ENCODE data around the gene FOXJ3. TPM values are rescaled to one million over a fixed set of nuclear protein-coding genes. Genes with fewer than 3 reads are reported as not detected.

FOXJ3 gene
- total and polyA plus RNA-seq, 2 donors (not counting 1 experiment from before 2014, with no cell fraction given): 15.4 to 76.4 TPM

GRCh38 chr1:42211224-42211623 lies 123.8 kb downstream of the FOXJ3 start:
- TF ChIP-seq CTCF (IDR thresholded peaks at IDR 0.05) (no peak), EZH2 (IDR thresholded peaks at IDR 0.05; ENCODE audit: borderline replicate concordance, insufficient read depth, low read depth, low read length, poor library complexity, severe bottlenecking) (no peak)
- POLR2A ChIA-PET: no interaction called here
- peaks cover 15 to 16% of the 10 kb centered on the region in 2 donors for H3K4me1 ChIP-seq (ENCODE audit: control insufficient read depth in 2 of 2, insufficient read depth in 2 of 2, low read length in 2 of 2)
- no peak overlapping the region for H3K4me2 ChIP-seq (replicated peaks; ENCODE audit: low read depth, low read length, poor library complexity, severe bottlenecking)
- CTCF ChIA-PET: interaction anchor here (1.1 to 3.6 kb wide), 2 partner anchors 37 to 484 kb away, joined by 3 to 17 read pairs; no protein-coding TSS in a partner anchor
- ATAC-seq (ENCODE audit: low read depth) (no peak), DNase-seq (no peak)
- H3K79me2 ChIP-seq (ENCODE audit: control insufficient read depth, insufficient read depth, low read length): peaks cover 57% of the 10 kb centered on the region
- H3K4me3 ChIP-seq (ENCODE audit: control extremely low read depth in 1 of 5, extremely low read depth in 1 of 5, insufficient read depth in 1 of 5, low read depth in 2 of 5, low read length in 4 of 5): no peak overlapping the region
- peaks cover 2 to 11% (median 4%) of the 10 kb centered on the region in 3 donors for H3K9me3 ChIP-seq (ENCODE audit: control extremely low read depth in 1 of 3, control insufficient read depth in 2 of 3, insufficient read depth in 1 of 3, low read length in 2 of 3)
- H3K4me3 Mint-ChIP-seq: no peak overlapping the region
- H3K36me3 ChIP-seq (replicated peaks in 1 of 2; ENCODE audit: control extremely low read depth in 1 of 2, control insufficient read depth in 1 of 2, extremely low read depth in 1 of 2, insufficient read depth in 2 of 2, low read length in 1 of 2): peaks cover 0 to 5% of the 10 kb centered on the region in 2 experiments
- H4K20me1 ChIP-seq (ENCODE audit: control insufficient read depth, insufficient read depth, low read length, poor library complexity, severe bottlenecking): peaks cover 57% of the 10 kb centered on the region
- H3K27ac ChIP-seq (ENCODE audit: low read length in 2 of 2): no peak overlapping the region
- peaks cover 50% of the 10 kb centered on the region for H3K4me1 Mint-ChIP-seq
- 100% methylated on average over 1 of the region's 2 CpGs for WGBS (ENCODE audit: insufficient coverage)
- H3K9me3 Mint-ChIP-seq (ENCODE audit: insufficient read depth): peaks cover 12% of the 10 kb centered on the region
- H3K9ac ChIP-seq (ENCODE audit: low read length): no peak overlapping the region
- intact Hi-C loops (cut with micrococcal nuclease): no loop called here
- H3K27me3 ChIP-seq (replicated peaks in 1 of 4; ENCODE audit: control extremely low read depth in 1 of 4, control insufficient read depth in 3 of 4, insufficient read depth in 4 of 4, low read length in 3 of 4): no peaks in the 10 kb centered on the region
- H3K27ac Mint-ChIP-seq: no peak overlapping the region
- no peak overlapping the region for H2AFZ ChIP-seq (ENCODE audit: insufficient read depth, low read depth, low read length, poor library complexity, severe bottlenecking)
- no peaks in the 10 kb centered on the region for H3K27me3 Mint-ChIP-seq

GRCh38 chr1:42210421-42211133 lies 124.5 kb downstream of the FOXJ3 start:
- ChIA-PET CTCF (interaction anchor here (1.1 to 3.6 kb wide), 2 partner anchors 37 to 483 kb away, joined by 3 to 17 read pairs; no protein-coding TSS in a partner anchor), POLR2A (no interaction called here)
- intact Hi-C loops (cut with micrococcal nuclease): no loop called here
- 94% methylated on average over 5 of the region's 6 CpGs for WGBS (ENCODE audit: insufficient coverage)
- Histone ChIP-seq H3K4me1 (ENCODE audit: control insufficient read depth in 2 of 2, insufficient read depth in 2 of 2, low read length in 2 of 2) (peaks cover 15 to 16% of the 10 kb centered on the region in 2 donors), H3K9me3 (ENCODE audit: control extremely low read depth in 1 of 3, control insufficient read depth in 2 of 3, insufficient read depth in 1 of 3, low read length in 2 of 3) (peaks cover 2 to 11% (median 4%) of the 10 kb centered on the region in 3 donors), H3K9ac (ENCODE audit: low read length) (no peak overlapping the region), H3K27ac (ENCODE audit: low read length in 2 of 2) (no peak overlapping the region), H4K20me1 (ENCODE audit: control insufficient read depth, insufficient read depth, low read length, poor library complexity, severe bottlenecking) (peaks cover 57% of the 10 kb centered on the region), H3K79me2 (ENCODE audit: control insufficient read depth, insufficient read depth, low read length) (peaks cover 57% of the 10 kb centered on the region), H3K27me3 (replicated peaks in 1 of 4; ENCODE audit: control extremely low read depth in 1 of 4, control insufficient read depth in 3 of 4, insufficient read depth in 4 of 4, low read length in 3 of 4) (no peaks in the 10 kb centered on the region), H3K4me2 (replicated peaks; ENCODE audit: low read depth, low read length, poor library complexity, severe bottlenecking) (no peak overlapping the region), H2AFZ (ENCODE audit: insufficient read depth, low read depth, low read length, poor library complexity, severe bottlenecking) (no peak overlapping the region), H3K36me3 (replicated peaks in 1 of 2; ENCODE audit: control extremely low read depth in 1 of 2, control insufficient read depth in 1 of 2, extremely low read depth in 1 of 2, insufficient read depth in 2 of 2, low read length in 1 of 2) (peaks cover under 1 to 6% of the 10 kb centered on the region in 2 experiments), H3K4me3 (ENCODE audit: control extremely low read depth in 1 of 5, extremely low read depth in 1 of 5, insufficient read depth in 1 of 5, low read depth in 2 of 5, low read length in 4 of 5) (no peak overlapping the region)
- ATAC-seq (ENCODE audit: low read depth) (no peak), DNase-seq (no peak)
- H3K9me3 Mint-ChIP-seq (ENCODE audit: insufficient read depth): peaks cover 12% of the 10 kb centered on the region
- H3K4me3 Mint-ChIP-seq: no peak overlapping the region
- TF ChIP-seq CTCF (IDR thresholded peaks at IDR 0.05): no peak
- H3K4me1 Mint-ChIP-seq: peaks cover 50% of the 10 kb centered on the region
- H3K27ac Mint-ChIP-seq: no peak overlapping the region
- H3K27me3 Mint-ChIP-seq: no peaks in the 10 kb centered on the region
